Activated gamma-delta T cell treated with anti-CD3 and anti-CD28 coated beads, Interleukin-2, amount 50 U/mL, for 16 hours (primary cell): Measurements from ENCODE around the gene SKOR1.
A peak's percentile ranks its signal among the peaks of the same experiment; 100 is the strongest.

ENCODE experiments used
- DNase-seq: peaks from one replicate; pipeline ENCODE4 v3.0.0-alpha.2; 2020; ENCODE audit warnings: low read depth

Gene SKOR1, protein sequence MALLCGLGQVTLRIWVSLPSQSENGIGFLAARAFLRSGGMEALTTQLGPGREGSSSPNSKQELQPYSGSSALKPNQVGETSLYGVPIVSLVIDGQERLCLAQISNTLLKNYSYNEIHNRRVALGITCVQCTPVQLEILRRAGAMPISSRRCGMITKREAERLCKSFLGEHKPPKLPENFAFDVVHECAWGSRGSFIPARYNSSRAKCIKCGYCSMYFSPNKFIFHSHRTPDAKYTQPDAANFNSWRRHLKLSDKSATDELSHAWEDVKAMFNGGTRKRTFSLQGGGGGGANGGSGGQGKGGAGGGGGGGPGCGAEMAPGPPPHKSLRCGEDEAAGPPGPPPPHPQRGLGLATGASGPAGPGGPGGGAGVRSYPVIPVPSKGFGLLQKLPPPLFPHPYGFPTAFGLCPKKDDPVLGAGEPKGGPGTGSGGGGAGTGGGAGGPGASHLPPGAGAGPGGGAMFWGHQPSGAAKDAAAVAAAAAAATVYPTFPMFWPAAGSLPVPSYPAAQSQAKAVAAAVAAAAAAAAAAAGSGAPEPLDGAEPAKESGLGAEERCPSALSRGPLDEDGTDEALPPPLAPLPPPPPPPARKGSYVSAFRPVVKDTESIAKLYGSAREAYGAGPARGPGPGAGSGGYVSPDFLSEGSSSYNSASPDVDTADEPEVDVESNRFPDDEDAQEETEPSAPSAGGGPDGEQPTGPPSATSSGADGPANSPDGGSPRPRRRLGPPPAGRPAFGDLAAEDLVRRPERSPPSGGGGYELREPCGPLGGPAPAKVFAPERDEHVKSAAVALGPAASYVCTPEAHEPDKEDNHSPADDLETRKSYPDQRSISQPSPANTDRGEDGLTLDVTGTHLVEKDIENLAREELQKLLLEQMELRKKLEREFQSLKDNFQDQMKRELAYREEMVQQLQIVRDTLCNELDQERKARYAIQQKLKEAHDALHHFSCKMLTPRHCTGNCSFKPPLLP

GRCh38 chr15:67824976-67825880 is at the start of gene SKOR1:
SKOR1 (plus strand) TSS chr15:67825509; CDS start chr15:67825603, 94 bp downstream.
- DNase-seq: no peak

DNA sequence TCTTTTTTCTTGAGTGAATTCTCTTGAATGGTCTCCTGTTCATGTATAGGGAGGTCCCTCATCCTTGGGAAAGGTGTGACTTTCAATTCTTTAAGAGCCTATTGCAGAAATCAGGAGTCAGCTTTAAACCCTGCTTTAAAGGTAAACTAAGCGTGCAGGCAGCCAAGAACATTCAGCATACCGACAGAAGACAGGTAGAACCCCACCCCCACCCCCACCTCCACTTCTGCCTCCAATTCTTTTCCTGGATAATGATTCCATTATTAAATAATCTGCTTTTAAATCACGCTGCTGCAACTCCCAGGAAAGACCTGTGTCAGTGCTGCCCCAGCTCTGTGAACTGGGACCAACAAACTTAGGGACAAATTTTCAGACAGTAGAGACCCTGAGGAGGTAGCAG is 49.3 kb upstream of the SKOR1 start:
- no peak for DNase-seq

GRCh38 chr15:67776600-67776999 is 48.7 kb upstream of the SKOR1 start:
- DNase-seq: no peak

DNA sequence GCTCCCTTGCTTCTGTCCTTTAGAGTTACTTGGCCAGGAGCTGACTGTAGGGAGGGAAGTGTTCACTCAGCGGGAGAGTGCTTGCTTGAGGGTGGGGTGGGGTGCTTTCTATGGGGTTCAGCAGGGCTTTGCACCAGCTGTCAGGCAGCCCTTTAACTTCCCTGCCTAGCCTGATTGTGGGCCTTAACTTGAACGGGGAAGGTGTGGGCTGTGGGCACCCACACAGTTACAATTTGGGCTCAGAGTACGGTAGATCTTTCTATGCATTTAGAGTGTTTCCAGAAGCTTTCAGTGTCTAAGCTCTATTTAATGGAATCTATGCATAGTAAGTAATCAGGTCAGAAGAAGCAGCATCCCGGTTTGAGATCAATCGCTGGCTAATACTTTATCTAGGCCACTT is 48.2 kb upstream of the SKOR1 start:
- no peak for DNase-seq

GRCh38 chr15:67777773-67778172 is 47.5 kb upstream of the SKOR1 start:
- no peak for DNase-seq

DNA sequence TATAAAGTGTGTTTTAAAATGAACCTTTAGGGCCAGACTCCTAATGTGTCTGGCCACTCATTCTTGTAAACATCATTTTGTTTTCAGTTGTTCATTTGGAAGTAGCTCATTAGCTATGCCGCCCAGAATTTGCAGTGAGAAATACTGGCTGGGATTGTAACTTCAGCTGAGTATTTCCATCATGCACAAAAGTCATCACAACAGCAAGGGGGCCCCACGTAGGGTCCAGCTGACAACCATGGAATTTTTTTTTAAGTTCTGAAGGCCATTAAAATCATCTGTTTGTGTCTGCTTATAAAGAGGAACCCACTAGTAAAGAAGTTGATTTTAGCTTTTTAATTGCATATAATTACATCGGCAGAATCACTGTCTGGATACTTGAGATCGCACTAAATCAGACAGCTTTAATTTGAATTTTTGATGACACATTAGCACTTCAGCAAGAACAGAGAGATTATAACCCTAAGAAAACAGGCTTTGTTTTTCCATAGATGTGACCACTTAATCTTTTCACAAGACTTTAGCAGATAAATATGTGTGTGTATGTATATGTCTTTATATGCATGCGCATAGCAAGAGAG is 46.3 kb upstream of the SKOR1 start:
- DNase-seq: no peak

DNA sequence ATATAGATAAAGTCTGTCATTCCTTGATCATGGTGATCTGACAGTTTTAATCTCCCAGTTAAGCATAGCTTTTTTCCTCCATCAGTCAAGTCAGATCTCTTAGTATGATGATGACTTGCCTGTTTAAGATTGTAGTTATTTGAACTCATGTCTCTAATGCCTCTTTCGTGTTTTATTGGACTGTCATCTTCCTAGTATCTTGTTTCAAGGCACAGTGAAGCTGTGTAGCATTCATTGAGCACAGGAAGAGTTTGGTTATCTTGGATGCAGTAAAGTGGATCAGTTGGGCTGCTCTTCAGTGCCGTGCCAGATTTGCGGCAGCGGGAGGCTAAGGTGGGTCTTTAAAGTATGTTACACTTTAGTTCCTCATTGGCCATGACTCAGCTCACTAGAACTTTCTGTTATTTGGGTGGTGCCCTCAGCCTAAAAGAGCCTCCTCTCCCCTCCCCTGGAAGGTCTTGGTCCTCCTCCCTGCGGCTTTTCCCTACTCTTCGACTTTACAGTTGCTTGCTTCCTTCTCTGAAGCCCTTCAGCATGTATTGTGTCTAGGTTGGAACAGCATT is 45.7 kb upstream of the SKOR1 start:
- no peak for DNase-seq

GRCh38 chr15:67781061-67781460 is 44.2 kb upstream of the SKOR1 start:
- DNase-seq: no peak

DNA sequence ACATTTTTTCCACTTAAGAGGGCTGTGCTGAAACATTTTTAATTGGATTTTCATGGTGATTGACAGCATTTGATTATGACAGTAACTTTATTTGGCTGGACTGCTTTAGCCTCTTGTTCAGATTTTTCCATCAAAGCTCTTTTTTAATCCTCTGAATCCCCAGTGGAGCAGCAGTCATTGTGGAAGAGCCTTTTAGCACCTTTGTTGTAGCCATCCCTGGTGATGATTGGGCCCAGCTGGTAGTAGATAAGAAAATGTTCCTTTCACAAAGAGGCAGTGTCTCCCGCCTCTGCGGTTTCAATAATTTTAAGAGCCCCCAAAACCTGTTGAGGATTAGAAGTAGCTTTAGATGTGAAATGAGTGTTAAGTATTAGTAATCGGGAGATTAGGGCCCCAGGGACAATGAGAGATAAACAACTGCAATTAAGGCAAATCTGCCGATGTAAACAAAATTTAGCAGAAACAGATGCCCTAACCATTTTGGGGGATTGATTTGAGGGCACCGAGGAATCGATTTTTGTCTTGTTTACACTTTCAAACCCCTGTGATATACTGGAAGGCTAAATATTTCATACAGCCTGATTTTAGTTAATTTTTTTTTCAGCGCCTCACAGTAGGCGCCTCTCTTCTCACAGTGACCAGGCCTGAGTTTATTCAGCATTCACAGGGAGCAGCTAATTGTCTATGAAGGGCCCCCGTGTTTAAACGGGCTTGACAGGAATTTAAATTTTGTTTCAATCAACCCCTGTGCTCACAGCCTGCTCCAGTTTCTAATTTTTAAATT is 43.2 kb upstream of the SKOR1 start:
- DNase-seq: no peak

- no peak for DNase-seq
Observed at GRCh38 chr15:67782691-67782991, 42.7 kb upstream of the SKOR1 start.

DNA sequence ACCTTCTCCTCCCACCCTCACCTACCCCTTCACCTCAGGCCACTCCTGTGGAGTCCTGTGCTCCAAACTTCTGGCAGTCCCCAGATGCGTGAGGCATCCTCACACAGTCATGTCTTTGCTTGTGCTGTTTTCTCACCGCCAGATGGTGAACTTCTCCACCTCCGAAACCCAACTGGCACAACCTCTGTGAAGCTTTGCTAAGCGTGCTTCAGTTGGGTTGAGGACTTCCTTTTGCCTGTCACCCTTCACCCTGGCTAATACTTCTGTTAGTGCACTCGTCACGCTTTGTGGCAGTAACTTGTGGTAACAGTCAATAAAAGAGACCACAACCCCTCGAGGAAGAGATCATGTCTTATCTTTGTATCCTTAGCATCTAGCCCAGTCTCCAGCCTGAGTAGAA is 42.0 kb upstream of the SKOR1 start:
- DNase-seq: peak; percentile 25

GRCh38 chr15:67784090-67784781 is 41.1 kb upstream of the SKOR1 start:
- DNase-seq: no peak

GRCh38 chr15:67784856-67785430 is 40.4 kb upstream of the SKOR1 start:
- no peak for DNase-seq

- DNase-seq: no peak
Observed at GRCh38 chr15:67785431-67785830, 39.9 kb upstream of the SKOR1 start.

DNA sequence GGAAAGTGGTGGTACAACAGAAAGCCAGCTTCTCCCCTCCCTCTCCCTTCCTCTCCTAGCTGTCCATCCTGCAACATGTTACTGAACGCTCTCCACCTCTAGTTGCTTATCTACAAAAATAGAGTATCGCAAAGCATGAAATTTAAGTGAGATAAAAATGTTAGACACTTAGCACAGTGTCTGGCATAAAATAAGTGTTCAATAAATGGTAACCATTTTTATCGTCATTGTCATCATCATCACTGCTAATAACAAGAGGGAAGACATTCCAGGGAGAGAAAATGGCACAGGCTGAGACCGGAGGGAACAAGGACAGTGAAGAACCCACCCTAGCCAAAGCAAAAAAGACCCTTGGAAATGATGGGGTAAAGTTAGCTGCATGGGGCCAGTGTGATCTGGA is 38.7 kb upstream of the SKOR1 start:
- no peak for DNase-seq

DNA sequence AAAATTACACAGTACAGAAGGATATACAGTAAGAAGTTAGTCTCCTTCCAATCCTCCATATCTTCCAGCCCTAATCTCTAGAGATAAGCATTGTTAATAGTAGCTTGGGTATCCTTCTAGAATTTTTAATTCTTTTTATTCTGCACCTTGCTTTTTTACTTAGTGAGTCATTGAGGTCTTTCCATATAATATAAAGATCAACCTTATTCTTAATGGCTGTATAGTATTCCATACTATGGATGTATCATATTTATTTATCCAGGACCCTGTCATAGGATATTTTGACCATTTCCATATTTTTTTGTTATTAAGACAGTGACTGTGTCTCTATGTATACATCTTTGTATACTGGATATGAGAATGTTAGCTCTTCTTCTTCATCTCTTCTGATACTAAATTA is 36.3 kb upstream of the SKOR1 start:
- no peak for DNase-seq

GRCh38 chr15:67790610-67791319 is 34.5 kb upstream of the SKOR1 start:
- DNase-seq: no peak

DNA sequence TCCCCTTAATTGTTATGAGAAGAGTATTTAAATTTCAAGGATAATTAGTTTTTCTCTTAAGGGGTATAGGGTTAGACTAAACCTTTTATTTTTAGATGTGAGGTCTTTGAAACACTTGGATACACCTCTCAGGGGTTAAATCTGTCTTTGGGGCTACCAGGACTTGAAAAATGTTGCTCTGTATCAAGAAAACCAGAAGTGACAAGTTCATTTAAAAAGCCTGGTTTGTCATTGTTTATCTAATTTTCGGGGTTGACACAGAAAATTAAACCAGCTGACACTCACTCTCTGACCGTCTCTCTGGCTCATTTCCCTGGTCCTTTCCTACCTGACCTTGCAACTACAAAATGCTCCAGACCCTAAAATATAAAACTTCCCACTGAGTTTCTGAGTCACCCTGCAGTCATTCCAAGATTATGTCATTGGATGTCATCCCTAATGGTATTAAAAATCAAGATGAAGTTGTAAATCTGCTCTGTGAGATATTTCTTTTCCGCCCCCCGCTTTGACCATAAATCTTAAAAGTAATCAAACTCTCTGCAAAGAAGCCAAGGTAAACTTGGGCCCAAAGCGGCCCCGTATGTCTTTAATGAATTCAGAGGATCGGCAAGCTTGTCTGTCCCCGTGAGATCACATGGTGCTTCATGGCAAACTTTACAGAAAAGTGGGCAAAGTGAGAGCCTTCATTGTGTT is 32.9 kb upstream of the SKOR1 start:
- DNase-seq: no peak
